SK-N-SH (cell line): Measurements from ENCODE around the gene POPDC3. TPM values are rescaled to one million over a fixed set of nuclear protein-coding genes. Genes with fewer than 3 reads are reported as not detected.
"Not testable (repeated sequence)": the region's sequence is repeated elsewhere in the genome, so short reads cannot be mapped to it uniquely, and the experiment has no call there.

Experiments used
- CTCF ChIA-PET: fragments of 300-600, 350-600 bp; formaldehyde crosslinking; extraction: SDS; loops from one replicate; lab custom pipeline; 2021; lab: Yijun Ruan, JAX
- POLR2A ChIA-PET: fragments of 350-600 bp; sonication (Branson Sonifier 250); formaldehyde crosslinking; extraction: SDS; loops from one replicate; lab custom pipeline; 2020; ENCODE audit warnings: antibody characterized with exemption, inconsistent platforms; lab: Yijun Ruan, JAX
- DNase-seq: peaks from one replicate; pipeline ENCODE4 v3.0.0; 2012
- H2AFZ ChIP-seq: fragments of 200-600 bp; sonication (generic); 2 replicates; pipeline ENCODE4 v1.8.1; 2016; ENCODE audit warnings: antibody characterized with exemption, mild to moderate bottlenecking, low read depth
- H3F3A ChIP-seq: fragments of 200-600 bp; sonication (generic); replicated peaks from 2 replicates; pipeline ENCODE3; 2016; ENCODE audit warnings: antibody characterized with exemption, mild to moderate bottlenecking; ENCODE audit not compliant: insufficient read depth
- H3K27ac ChIP-seq, 2 experiments: fragments of 200-500 bp in 1 of 2; fragments of 200-600 bp in 1 of 2; sonication (Bioruptor generic) in 1 of 2; sonication (generic), shearing (Covaris generic) in 1 of 2; 2 replicates each; pipeline versions ENCODE4 v1.5.1 to v1.6.1; 2014 to 2016; ENCODE audit warnings: low read depth in 2 of 2, inconsistent platforms in 1 of 2, low read length in 1 of 2, mild to moderate bottlenecking in 1 of 2, mixed read lengths in 1 of 2
- H3K27me3 ChIP-seq: fragments of 200-600 bp; sonication (generic), shearing (Covaris generic); 2 replicates; pipeline ENCODE4 v1.6.1; 2016; ENCODE audit warnings: mixed run types; ENCODE audit not compliant: insufficient read depth
- H3K36me3 ChIP-seq, 2 experiments: fragments of 200-500 bp in 1 of 2; fragments of 200-600 bp in 1 of 2; sonication (Bioruptor generic) in 1 of 2; sonication (generic) in 1 of 2; replicated peaks in 1 of 2; 2 replicates each; pipeline versions ENCODE3 to v1.5.1; 2014 to 2016; ENCODE audit warnings: low read length in 1 of 2, mild to moderate bottlenecking in 1 of 2; ENCODE audit not compliant: insufficient read depth in 2 of 2, control insufficient read depth in 1 of 2
- H3K4me1 ChIP-seq, 2 experiments: fragments of 200-500 bp in 1 of 2; fragments of 200-600 bp in 1 of 2; sonication (Bioruptor generic) in 1 of 2; sonication (generic), shearing (Covaris generic) in 1 of 2; 2 replicates each; pipeline versions ENCODE4 v1.5.1 to v1.6.1; 2014 to 2016; ENCODE audit warnings: low read depth in 1 of 2, low read length in 1 of 2, mixed run types in 1 of 2; ENCODE audit not compliant: insufficient read depth in 2 of 2, control insufficient read depth in 1 of 2
- H3K4me2 ChIP-seq: fragments of 200-600 bp; sonication (generic), shearing (Covaris generic); 2 replicates; pipeline ENCODE4 v1.6.1; 2017; ENCODE audit warnings: mixed run types
- H3K4me3 ChIP-seq, 2 experiments: fragments of 200-500 bp in 1 of 2; fragments of 200-600 bp in 1 of 2; sonication (Bioruptor generic) in 1 of 2; sonication (generic), shearing (Covaris generic) in 1 of 2; 2 replicates each; pipeline versions ENCODE4 v1.5.1 to v1.8.1; 2014 to 2016; ENCODE audit warnings: low read depth in 2 of 2, inconsistent platforms in 1 of 2, low read length in 1 of 2, mild to moderate bottlenecking in 1 of 2, mixed read lengths in 1 of 2, moderate library complexity in 1 of 2
- H3K79me2 ChIP-seq: fragments of 200-600 bp; sonication (generic); 2 replicates; pipeline ENCODE4 v1.8.1; 2017; ENCODE audit warnings: mild to moderate bottlenecking; ENCODE audit not compliant: insufficient read depth
- H3K9ac ChIP-seq: fragments of 200-600 bp; sonication (generic); 2 replicates; pipeline ENCODE4 v1.6.1; 2017; ENCODE audit warnings: mixed run types
- H3K9me2 ChIP-seq: fragments of 200-600 bp; sonication (generic); 2 replicates; pipeline ENCODE4 v1.6.1; 2017; ENCODE audit warnings: mixed run types
- H3K9me3 ChIP-seq: fragments of 200-600 bp; sonication (generic); 2 replicates; pipeline ENCODE4 v1.6.1; 2017; ENCODE audit warnings: mixed run types, mild to moderate bottlenecking, moderate library complexity
- H4K20me1 ChIP-seq: fragments of 200-600 bp; sonication (generic); 2 replicates; pipeline ENCODE4 v1.6.1; 2017; ENCODE audit warnings: mild to moderate bottlenecking, mixed run types; ENCODE audit not compliant: insufficient read depth
- CTCF ChIP-seq: fragments of 200-600 bp; sonication (generic); IDR thresholded peaks from 2 replicates; pipeline ENCODE4 v1.6.1; 2017; ENCODE audit warnings: antibody characterized with exemption, mild to moderate bottlenecking, moderate library complexity
- ELF1 ChIP-seq: IDR thresholded peaks from 2 replicates; pipeline ENCODE4 v1.4.0; 2012
- IRF3 ChIP-seq: fragments of 150-350 bp; IDR thresholded peaks from 2 replicates; pipeline ENCODE4 v1.6.1; 2016; ENCODE audit warnings: mild to moderate bottlenecking, low read depth, low read length
- MAX ChIP-seq: IDR thresholded peaks from 2 replicates; pipeline ENCODE4 v1.4.0; 2012; ENCODE audit warnings: low read depth
- NRF1 ChIP-seq: IDR thresholded peaks from 2 replicates; pipeline ENCODE4 v1.6.1; 2012; ENCODE audit warnings: low read depth, mild to moderate bottlenecking, low read length
- PBX3 ChIP-seq: IDR thresholded peaks from 2 replicates; pipeline ENCODE4; 2012
- RCOR1 ChIP-seq: fragments of 150-350 bp; IDR thresholded peaks from 2 replicates; pipeline ENCODE4 v1.6.1; 2017; ENCODE audit warnings: antibody characterized with exemption, low read length
- RXRA ChIP-seq: IDR thresholded peaks from 2 replicates; pipeline ENCODE4 v1.4.0; 2012; ENCODE audit warnings: low read depth, mild to moderate bottlenecking, borderline replicate concordance
- SMC3 ChIP-seq: IDR thresholded peaks from 2 replicates; pipeline ENCODE4 v1.6.1; 2012; ENCODE audit warnings: low read depth, low read length, improper control_type of control experiment
- TCF12 ChIP-seq: IDR thresholded peaks from 2 replicates; pipeline ENCODE4 v1.4.0; 2012
- TEAD4 ChIP-seq: IDR thresholded peaks from 2 replicates; pipeline ENCODE4 v1.4.0; 2012; ENCODE audit warnings: mild to moderate bottlenecking, borderline replicate concordance; ENCODE audit not compliant: insufficient read depth
- USF1 ChIP-seq: IDR thresholded peaks from 2 replicates; pipeline ENCODE4 v1.4.0; 2012; ENCODE audit warnings: low read depth, borderline replicate concordance
- YY1 ChIP-seq: IDR thresholded peaks from 2 replicates; pipeline ENCODE4 v1.4.0; 2012; ENCODE audit warnings: low read depth, mild to moderate bottlenecking
- ZBTB33 ChIP-seq: IDR thresholded peaks from 2 replicates; pipeline ENCODE4 v1.4.0; 2012; ENCODE audit warnings: low read depth, borderline replicate concordance
- WGBS: methylation state at CpG from one replicate; pipeline ENCODE4 v1.1.6; 2017; ENCODE audit warnings: low lambda C conversion rate; 5-methylcytosine and 5-hydroxymethylcytosine counted together
- polyA plus RNA-seq, 3 experiments: library from polyadenylated mRNA; depleted of rRNA; stranded (reverse); fragments of >200 nt; gene quantifications; 2 replicates each; pipeline ENCODE4 v1.2.3, GENCODE V29; 2012

The POPDC3 gene
- polyA plus RNA-seq, 1 of the 3 experiments (the other 2 are of a cell fraction), result 19.0 TPM

- no peak for DNase-seq
- ChIA-PET POLR2A (interaction anchor here (0.6 kb wide), 1 partner anchor 170 kb away, joined by 3 read pairs; no protein-coding TSS in a partner anchor), CTCF (no interaction called here)
- TF ChIP-seq RCOR1 (no peak), MAX (no peak), PBX3 (no peak), SMC3 (no peak), TCF12 (no peak), ELF1 (no peak), USF1 (no peak), TEAD4 (no peak)
- no peaks in the 10 kb centered on the region for H3K9me3 ChIP-seq
- H3K36me3 ChIP-seq, result no peaks in the 10 kb centered on the region
- no peaks in the 10 kb centered on the region for H3K9me2 ChIP-seq
- H3F3A ChIP-seq, result peaks cover 7% of the 10 kb centered on the region
- H3K9ac ChIP-seq, result no peak overlapping the region
- no peaks in the 10 kb centered on the region for H3K27me3 ChIP-seq
- H3K79me2 ChIP-seq, result no peaks in the 10 kb centered on the region
- no peak overlapping the region for H3K4me2 ChIP-seq
- H2AFZ ChIP-seq, result no peak overlapping the region
- H4K20me1 ChIP-seq, result no peaks in the 10 kb centered on the region
- 87% methylated on average over 5 of the region's 5 CpGs for WGBS
- H3K4me1 ChIP-seq, result peaks cover 0 to 11% of the 10 kb centered on the region in 2 experiments; a peak in 3 of 4 replicates
- no peak overlapping the region for H3K4me3 ChIP-seq
- H3K27ac ChIP-seq, result peak overlapping the region in 1 of 2 experiments; percentile 41; a peak in 1 of 4 replicates
These were observed 40.4 kb upstream of the POPDC3 start for GRCh38 chr6:105220186-105220585.

- H3K9ac ChIP-seq, H2AFZ ChIP-seq, H3K79me2 ChIP-seq, CTCF ChIA-PET, H3K27me3 ChIP-seq, POLR2A ChIA-PET, H3K4me3 ChIP-seq, H4K20me1 ChIP-seq, H3K27ac ChIP-seq, H3K9me3 ChIP-seq, DNase-seq, H3F3A ChIP-seq, H3K4me2 ChIP-seq, H3K9me2 ChIP-seq, H3K36me3 ChIP-seq: not testable (repeated sequence)
- 88% methylated on average over 8 of the region's 9 CpGs for WGBS
- H3K4me1 ChIP-seq, result peaks cover 0 to 11% of the 10 kb centered on the region in 2 experiments; a peak in 3 of 4 replicates
These were observed 39.4 kb upstream of the POPDC3 start for GRCh38 chr6:105219218-105219617.

- no peaks in the 10 kb centered on the region for H3K36me3 ChIP-seq
- H3K9me2 ChIP-seq, result no peaks in the 10 kb centered on the region
- H3K27me3 ChIP-seq, result no peaks in the 10 kb centered on the region
- H3K4me3 ChIP-seq, result no peak overlapping the region
- 92% methylated on average over 3 of the region's 3 CpGs for WGBS
- no peak for DNase-seq
- no peak overlapping the region for H3K9ac ChIP-seq
- POLR2A ChIA-PET, result no interaction called here
- H2AFZ ChIP-seq, result no peak overlapping the region
- H3K79me2 ChIP-seq, result no peaks in the 10 kb centered on the region
- peak overlapping the region in 1 of 2 experiments; percentile 50; a peak in 2 of 4 replicates for H3K27ac ChIP-seq
- H3K4me1 ChIP-seq, result peaks cover 7 to 8% of the 10 kb centered on the region in 2 experiments
- no peaks in the 10 kb centered on the region for H3K9me3 ChIP-seq
- CTCF ChIA-PET, result no interaction called here
- no peaks in the 10 kb centered on the region for H4K20me1 ChIP-seq
- H3F3A ChIP-seq, result peaks cover 6% of the 10 kb centered on the region
- H3K4me2 ChIP-seq, result no peak overlapping the region
- TF ChIP-seq IRF3, result no peak
- TF ChIP-seq ZBTB33, result no peak
- no peak for TF ChIP-seq NRF1
- no peak for TF ChIP-seq YY1
- no peak for TF ChIP-seq CTCF
- no peak for TF ChIP-seq RXRA
These were observed 35.7 kb upstream of the POPDC3 start for GRCh38 chr6:105215506-105215905.
